C4-2B (cell line): ENCODE measurements around the gene PTPRD.

ENCODE experiments used
- CTCF ChIP-seq: fragments of 450-650 bp; conservative IDR thresholded peaks from 2 replicates; pipeline ENCODE4 v1.5.1; 2017; ENCODE audit warnings: mild to moderate bottlenecking
- ZFX ChIP-seq: fragments of 450-650 bp; IDR thresholded peaks from 2 replicates; pipeline ENCODE4 v1.6.1; 2017

DNA sequence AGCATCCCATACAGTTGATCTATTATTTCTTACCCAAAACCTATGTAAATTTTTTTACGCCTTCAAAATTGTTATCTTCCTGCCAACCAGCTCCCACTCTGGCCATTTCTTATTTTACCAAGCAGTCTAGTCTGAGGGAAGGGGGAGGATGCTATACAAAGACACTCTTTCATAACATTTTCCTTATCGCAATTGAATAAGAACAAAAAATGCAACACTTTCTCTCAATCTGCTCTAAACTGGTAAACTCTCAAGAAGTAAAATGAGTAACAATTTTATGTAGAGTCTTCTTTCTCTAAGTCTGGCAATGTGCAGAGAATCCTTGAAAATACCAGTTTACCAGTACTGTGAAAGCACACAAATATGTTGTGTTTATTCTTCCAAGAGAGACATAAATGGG lies 1216.3 kb downstream of the PTPRD start:
- no peak for TF ChIP-seq CTCF
- TF ChIP-seq ZFX: no peak
